Fibroblast of skin of back (primary cell): Measurements from ENCODE around the gene TBC1D16.
"Not testable (repeated sequence)": the region's sequence is repeated elsewhere in the genome, so short reads cannot be mapped to it uniquely, and the experiment has no call there.

ENCODE experiments used
- DNase-seq: peaks from one replicate; pipeline ENCODE4 v3.0.0-alpha.2; 2013

Gene TBC1D16

GRCh38 chr17:79912552-79913330 is 122.9 kb downstream of the TBC1D16 start:
- no peak for DNase-seq

DNA sequence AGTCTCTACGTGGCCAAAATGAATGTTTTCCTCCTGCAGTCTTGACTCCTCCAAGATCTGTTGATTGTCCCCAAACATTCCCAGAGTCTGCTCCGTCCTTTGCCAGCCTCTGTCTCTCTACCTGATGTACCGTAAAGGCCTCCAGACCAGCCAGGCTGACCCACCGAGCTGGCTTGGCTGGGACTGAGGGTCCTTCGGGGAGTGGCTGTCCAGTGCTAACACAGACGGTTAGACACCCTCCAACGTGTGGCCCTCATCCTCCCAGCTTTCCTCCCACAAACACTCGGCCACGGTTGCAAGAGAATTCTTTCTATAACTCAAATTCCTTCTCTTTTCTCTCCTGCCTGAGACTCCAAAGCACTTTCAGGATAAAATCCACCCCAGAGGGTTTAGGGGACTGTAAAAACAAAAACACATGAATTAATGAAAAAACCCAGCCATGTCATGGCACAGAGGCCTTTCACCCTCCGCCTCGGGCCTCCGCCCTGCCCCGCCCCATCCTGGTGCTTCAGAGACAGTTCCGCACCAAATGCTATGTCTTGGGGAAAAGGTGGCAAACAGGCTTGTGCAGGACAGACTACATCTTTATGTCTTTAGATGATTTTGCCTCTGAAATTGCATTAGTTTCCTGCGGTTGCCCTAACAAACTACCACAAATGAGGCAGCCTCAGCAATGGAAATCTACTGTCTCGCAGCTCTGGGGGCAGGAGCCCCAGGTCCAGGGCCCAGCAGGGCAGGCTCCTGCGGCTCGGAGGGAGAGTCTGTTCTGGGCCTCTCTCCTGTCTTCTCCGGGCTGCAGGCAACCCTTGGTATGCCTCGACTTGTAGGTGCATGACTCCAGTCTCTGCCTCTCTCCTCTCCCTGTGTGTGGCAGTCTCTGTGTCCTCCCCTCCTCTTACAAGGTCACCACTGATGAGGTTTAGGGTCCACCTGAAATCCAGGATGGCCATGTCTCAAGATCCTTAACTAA is 124.0 kb downstream of the TBC1D16 start:
- DNase-seq, result no peak

DNA sequence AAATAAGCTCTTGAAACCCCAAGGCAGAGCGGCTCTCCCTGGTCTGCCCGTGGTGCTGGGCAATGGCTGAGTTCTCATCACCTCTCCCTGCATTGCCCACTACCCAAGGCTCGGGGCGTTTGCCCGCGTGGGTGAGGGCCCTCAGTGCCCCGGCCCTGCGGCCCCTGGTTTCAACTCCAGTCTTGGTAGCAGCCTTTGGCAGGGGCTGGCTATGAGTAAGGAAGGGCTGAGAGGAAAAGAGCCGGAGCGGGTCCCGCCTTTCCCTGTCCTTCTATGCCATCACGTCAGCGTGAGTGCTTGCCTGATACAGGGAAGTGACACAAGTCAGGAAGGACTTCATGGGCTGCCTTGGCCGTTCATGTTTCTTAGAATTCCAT is 124.7 kb downstream of the TBC1D16 start:
- no peak for DNase-seq

DNA sequence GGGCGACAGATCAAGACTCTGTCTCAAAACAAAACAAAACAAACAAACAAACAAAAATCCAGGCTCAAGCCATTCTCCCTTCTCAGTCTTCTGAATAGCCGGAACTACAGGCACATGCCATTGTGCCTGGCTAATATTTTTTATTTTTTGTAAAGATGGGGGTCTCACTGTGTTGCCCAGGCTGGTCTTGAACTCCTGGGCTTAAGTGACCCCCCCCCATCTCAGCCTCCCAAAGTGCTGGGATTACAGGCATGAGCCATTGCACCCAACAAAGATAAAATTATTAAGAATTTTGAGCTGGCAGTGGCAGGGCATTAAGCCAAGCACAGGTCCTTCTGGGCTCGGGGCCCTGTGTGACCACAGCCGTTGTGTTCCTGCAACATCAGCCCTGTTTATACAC is 126.6 kb downstream of the TBC1D16 start:
- DNase-seq, result no peak

GRCh38 chr17:79907850-79908249 is 127.8 kb downstream of the TBC1D16 start:
- DNase-seq, result peak; percentile 64

GRCh38 chr17:79907217-79907715 is 128.4 kb downstream of the TBC1D16 start:
- DNase-seq, result no peak

DNA sequence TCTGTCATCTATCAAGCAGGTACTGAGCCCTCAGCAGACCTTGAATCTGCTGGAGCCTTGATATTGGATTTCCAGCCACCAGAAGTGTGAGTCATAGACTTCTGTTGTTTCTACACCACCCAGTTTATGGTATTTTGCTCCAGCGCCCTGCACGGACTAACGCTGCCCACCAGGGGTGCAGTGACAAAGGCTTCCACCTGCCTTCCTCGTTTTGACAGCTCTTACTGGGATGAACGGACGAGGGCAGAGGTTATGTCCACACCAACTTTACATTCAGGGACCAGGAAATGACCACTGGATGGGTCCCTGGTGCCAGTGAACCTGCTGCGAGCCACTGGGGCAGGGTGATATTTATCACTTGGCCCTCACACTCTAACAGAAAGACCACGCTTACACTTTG is 129.8 kb downstream of the TBC1D16 start:
- peak; percentile 23 for DNase-seq

DNA sequence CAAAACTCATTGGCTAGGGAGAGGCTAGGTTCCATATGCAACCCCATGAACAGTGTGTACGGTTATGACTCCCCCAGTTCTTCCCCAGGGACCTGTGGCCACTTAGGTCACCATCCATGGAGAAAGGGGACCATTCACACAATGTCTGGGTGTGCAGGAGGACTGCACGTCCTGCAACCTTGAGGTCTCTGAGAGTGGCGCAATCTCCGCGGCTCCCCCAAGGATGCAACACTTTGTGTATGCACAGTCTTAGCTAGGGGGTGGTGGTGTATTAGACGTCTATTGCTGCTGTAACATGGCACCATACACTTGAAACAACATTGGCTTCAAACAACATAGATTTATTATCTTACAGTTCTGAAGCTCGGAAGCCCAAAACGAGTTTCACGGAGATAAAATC is 130.8 kb downstream of the TBC1D16 start:
- no peak for DNase-seq

- DNase-seq, result no peak
Observed at GRCh38 chr17:79902146-79902791, 133.4 kb downstream of the TBC1D16 start.

- no peak for DNase-seq
Observed at GRCh38 chr17:79901131-79901530, 134.5 kb downstream of the TBC1D16 start.

GRCh38 chr17:79899584-79899983 is 136.1 kb downstream of the TBC1D16 start:
- DNase-seq, result no peak

DNA sequence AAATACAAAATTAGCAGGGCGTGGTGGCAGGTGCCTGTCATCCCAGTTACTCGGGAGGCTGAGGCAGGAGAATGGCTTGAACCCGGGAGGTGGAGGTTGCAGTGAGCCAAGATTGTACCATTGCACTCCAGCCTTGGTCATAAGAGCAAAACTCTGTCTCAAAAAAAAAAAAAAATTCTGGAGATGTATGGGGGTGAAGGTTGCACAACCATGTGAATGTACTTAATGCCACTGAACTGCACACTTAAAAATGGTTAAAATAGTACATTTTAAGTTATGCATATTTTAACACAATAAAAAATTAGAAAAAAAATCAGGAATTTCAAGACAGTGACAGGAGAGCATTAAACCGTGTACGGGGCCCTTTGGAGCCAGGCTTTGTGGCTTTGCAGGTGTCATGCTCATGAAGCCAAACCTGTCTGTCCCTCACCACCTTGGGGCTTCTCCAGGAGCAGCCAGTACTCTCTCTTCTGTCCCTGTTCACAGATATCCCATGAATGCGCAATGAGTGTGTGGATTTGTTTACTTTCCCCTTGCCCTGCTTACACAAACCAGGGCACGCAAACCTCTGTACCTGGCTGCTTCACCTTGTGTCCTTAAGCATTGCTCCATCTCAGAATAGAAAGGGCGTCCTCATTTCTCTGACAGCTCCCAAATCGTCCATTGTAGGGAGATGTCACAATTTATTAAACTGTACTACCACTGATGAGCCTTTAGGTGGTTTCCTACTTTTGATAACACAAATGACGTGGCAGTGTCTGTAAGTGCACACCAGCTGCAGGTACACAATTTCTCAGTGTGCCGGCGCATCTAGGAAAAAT is 138.2 kb downstream of the TBC1D16 start:
- no peak for DNase-seq

DNA sequence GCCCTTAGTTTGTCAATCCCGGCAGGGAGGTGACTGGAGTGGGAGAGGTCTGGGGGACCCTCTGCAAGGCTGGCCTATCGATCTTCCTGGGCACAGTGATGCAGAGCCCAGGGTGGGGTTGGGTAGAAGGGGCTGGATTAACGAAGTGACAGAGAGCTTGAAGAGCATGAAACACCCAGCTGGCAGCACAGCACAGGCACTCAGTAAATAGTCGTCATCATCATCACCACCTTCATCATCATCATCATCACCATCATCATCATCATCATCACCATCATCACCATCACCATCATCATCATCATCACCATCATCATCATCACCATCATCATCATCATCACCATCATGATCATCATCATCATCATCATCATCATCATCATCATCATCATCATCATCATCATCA is 142.2 kb downstream of the TBC1D16 start:
- not testable (repeated sequence) for DNase-seq

- no peak for DNase-seq
Observed at GRCh38 chr17:79892457-79893241, 143.0 kb downstream of the TBC1D16 start.

DNA sequence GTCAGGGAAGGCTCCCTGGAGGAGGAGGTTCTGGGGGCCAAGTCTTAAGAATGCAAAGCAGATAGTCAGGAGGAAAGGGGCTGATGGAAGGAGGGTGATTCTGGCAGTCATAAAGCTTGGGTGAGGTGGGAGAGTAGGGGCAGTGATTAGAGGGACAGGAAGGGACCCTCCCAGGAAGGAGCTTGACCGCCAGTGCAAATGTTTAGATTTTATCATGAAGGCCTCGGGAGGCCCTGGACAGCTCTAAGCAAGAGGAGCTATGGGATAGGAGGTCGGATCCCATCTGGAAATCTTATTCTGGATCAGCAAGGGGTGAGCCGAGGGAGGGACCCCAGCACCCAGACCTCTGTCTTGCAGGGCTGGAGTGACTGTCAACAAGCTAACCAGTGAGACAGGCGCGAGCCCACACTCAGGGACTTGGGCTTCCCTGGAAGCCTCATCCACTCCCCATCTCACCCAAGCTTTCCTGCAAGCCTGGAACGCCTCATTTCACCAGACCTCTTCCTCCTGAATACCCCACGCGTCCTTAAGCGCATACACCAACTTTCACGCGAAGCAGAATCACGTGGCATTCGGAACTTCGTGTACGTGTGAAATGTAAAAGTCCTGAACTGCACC is 144.4 kb downstream of the TBC1D16 start:
- no peak for DNase-seq

- DNase-seq, result no peak
Observed at GRCh38 chr17:79890706-79891105, 145.0 kb downstream of the TBC1D16 start.

- DNase-seq, result no peak
Observed at GRCh38 chr17:79888811-79889634, 146.6 kb downstream of the TBC1D16 start.

DNA sequence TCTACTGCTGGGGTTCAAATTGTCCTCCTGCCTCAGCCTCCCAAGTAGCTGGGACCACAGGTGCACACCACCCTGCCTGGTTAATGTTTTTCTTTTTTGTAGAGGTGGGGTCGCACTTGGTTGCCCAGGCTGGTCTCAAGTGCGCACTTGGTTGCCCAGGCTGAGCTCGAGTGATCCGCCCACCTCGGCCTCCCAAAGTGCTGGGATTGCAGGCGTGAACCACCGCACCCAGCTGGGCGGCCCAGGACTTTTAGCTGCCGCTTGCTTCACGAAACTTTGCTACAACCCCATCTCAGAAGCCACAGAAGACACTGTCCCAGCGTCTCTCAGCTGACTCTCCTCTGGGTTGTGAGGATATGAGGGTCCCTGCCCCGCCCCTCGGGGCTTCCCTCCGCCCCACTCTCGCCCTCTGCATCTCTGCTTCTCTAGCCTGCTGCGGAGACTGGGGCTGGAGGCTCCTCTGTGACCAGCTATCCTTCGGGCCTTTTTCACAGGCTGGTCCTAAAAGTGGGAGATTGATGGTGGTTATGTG is 147.6 kb downstream of the TBC1D16 start:
- no peak for DNase-seq

- no peak for DNase-seq
Observed at GRCh38 chr17:79887451-79887991, 148.2 kb downstream of the TBC1D16 start.
